Measurements from ENCODE around the gene IGFL3. TPM values are rescaled to one million over a fixed set of nuclear protein-coding genes. Genes with fewer than 3 reads are reported as not detected.

The IGFL3 gene
- total RNA-seq, 1 experiment from 2014 or later, result not detected

- H3K36me3 Mint-ChIP-seq (ENCODE audit: insufficient read depth, unreplicated experiment), result no peaks in the 10 kb centered on the region
- no TSS peak for BruUV-seq (replicated peaks)
- no peak for TF ChIP-seq CTCF (IDR thresholded peaks at IDR 0.05; ENCODE audit: unreplicated experiment)
- H3K27ac Mint-ChIP-seq (ENCODE audit: low read depth, unreplicated experiment), result no peak overlapping the region
- H3K4me1 Mint-ChIP-seq (ENCODE audit: insufficient read depth, unreplicated experiment), result peaks cover 22% of the 10 kb centered on the region
- H3K27me3 Mint-ChIP-seq (ENCODE audit: insufficient read depth, unreplicated experiment), result no peaks in the 10 kb centered on the region
- CTCF ChIA-PET, result interaction anchor here (1.2 kb wide), 1 partner anchor 64 kb away, joined by 3 read pairs; no protein-coding TSS in a partner anchor
- intact Hi-C loops (cut with micrococcal nuclease), result no loop called here
- no peak overlapping the region for H3K4me3 Mint-ChIP-seq (ENCODE audit: unreplicated experiment)
- H3K9me3 Mint-ChIP-seq (ENCODE audit: unreplicated experiment), result no peaks in the 10 kb centered on the region
- no peak for DNase-seq (ENCODE audit: unreplicated experiment)
- POLR2A ChIA-PET, result interaction anchor here (0.6 to 1.5 kb wide), 4 partner anchors 10 to 71 kb away, joined by 3 to 4 read pairs (median 3); partner anchors contain the start of gene IGFL3
Observed at GRCh38 chr19:46113726-46114125, 10.8 kb downstream of the IGFL3 start.

- Mint-ChIP-seq H3K9me3 (ENCODE audit: unreplicated experiment) (no peaks in the 10 kb centered on the region), H3K27me3 (ENCODE audit: insufficient read depth, unreplicated experiment) (no peaks in the 10 kb centered on the region), H3K4me3 (ENCODE audit: unreplicated experiment) (no peak overlapping the region), H3K27ac (ENCODE audit: low read depth, unreplicated experiment) (no peak overlapping the region), H3K36me3 (ENCODE audit: insufficient read depth, unreplicated experiment) (no peaks in the 10 kb centered on the region), H3K4me1 (ENCODE audit: insufficient read depth, unreplicated experiment) (peaks cover 22% of the 10 kb centered on the region)
- BruUV-seq (replicated peaks), result no TSS peak
- no peak for DNase-seq (ENCODE audit: unreplicated experiment)
- CTCF ChIA-PET, result interaction anchor here (0.7 to 0.9 kb wide), 3 partner anchors 17 to 30 kb away, joined by 3 to 6 read pairs (median 4); no protein-coding TSS in a partner anchor
- intact Hi-C loops (cut with micrococcal nuclease), result no loop called here
- TF ChIP-seq CTCF (IDR thresholded peaks at IDR 0.05; ENCODE audit: unreplicated experiment), result no peak
- POLR2A ChIA-PET, result interaction anchor here (0.6 to 2.3 kb wide), 6 partner anchors 13 to 365 kb away, joined by 3 to 7 read pairs (median 4); partner anchors contain the start of gene IGFL3
Observed at GRCh38 chr19:46112527-46112926, 12.0 kb downstream of the IGFL3 start.

GRCh38 chr19:46111376-46111775 is 13.1 kb downstream of the IGFL3 start:
- H3K9me3 Mint-ChIP-seq (ENCODE audit: unreplicated experiment), result no peaks in the 10 kb centered on the region
- peak; percentile 66 for DNase-seq (ENCODE audit: unreplicated experiment)
- no peak overlapping the region for H3K27ac Mint-ChIP-seq (ENCODE audit: low read depth, unreplicated experiment)
- intact Hi-C loops (cut with micrococcal nuclease), result no loop called here
- no peaks in the 10 kb centered on the region for H3K36me3 Mint-ChIP-seq (ENCODE audit: insufficient read depth, unreplicated experiment)
- H3K4me1 Mint-ChIP-seq (ENCODE audit: insufficient read depth, unreplicated experiment), result peaks cover 22% of the 10 kb centered on the region
- BruUV-seq (replicated peaks), result no TSS peak
- H3K4me3 Mint-ChIP-seq (ENCODE audit: unreplicated experiment), result no peak overlapping the region
- POLR2A ChIA-PET, result interaction anchor here (0.6 to 2.3 kb wide), 9 partner anchors 13 to 95 kb away, joined by 3 to 7 read pairs (median 4); partner anchors contain the start of gene IGFL3
- no peak for TF ChIP-seq CTCF (IDR thresholded peaks at IDR 0.05; ENCODE audit: unreplicated experiment)
- no peaks in the 10 kb centered on the region for H3K27me3 Mint-ChIP-seq (ENCODE audit: insufficient read depth, unreplicated experiment)
- CTCF ChIA-PET, result interaction anchor here (1.0 kb wide), 1 partner anchor 18 kb away, joined by 4 read pairs; no protein-coding TSS in a partner anchor

GRCh38 chr19:46109876-46110275 is 14.6 kb downstream of the IGFL3 start:
- POLR2A ChIA-PET, result no interaction called here
- H3K27ac Mint-ChIP-seq (ENCODE audit: low read depth, unreplicated experiment), result no peak overlapping the region
- no peak for DNase-seq (ENCODE audit: unreplicated experiment)
- H3K36me3 Mint-ChIP-seq (ENCODE audit: insufficient read depth, unreplicated experiment), result no peaks in the 10 kb centered on the region
- no TSS peak for BruUV-seq (replicated peaks)
- no peaks in the 10 kb centered on the region for H3K9me3 Mint-ChIP-seq (ENCODE audit: unreplicated experiment)
- H3K4me1 Mint-ChIP-seq (ENCODE audit: insufficient read depth, unreplicated experiment), result peaks cover 12% of the 10 kb centered on the region
- CTCF ChIA-PET, result interaction anchor here (0.6 kb wide), 1 partner anchor 24 kb away, joined by 3 read pairs; no protein-coding TSS in a partner anchor
- H3K4me3 Mint-ChIP-seq (ENCODE audit: unreplicated experiment), result no peak overlapping the region
- intact Hi-C loops (cut with micrococcal nuclease), result no loop called here
- TF ChIP-seq CTCF (IDR thresholded peaks at IDR 0.05; ENCODE audit: unreplicated experiment), result no peak
- H3K27me3 Mint-ChIP-seq (ENCODE audit: insufficient read depth, unreplicated experiment), result no peaks in the 10 kb centered on the region

Data from MCF 10A (cell line).